ENCODE measurements around the gene MITD1.
A peak's percentile ranks its signal among the peaks of the same experiment; 100 is the strongest.
"Not testable (repeated sequence)": the region's sequence is repeated elsewhere in the genome, so short reads cannot be mapped to it uniquely, and the experiment has no call there.

MITD1 gene

DNA sequence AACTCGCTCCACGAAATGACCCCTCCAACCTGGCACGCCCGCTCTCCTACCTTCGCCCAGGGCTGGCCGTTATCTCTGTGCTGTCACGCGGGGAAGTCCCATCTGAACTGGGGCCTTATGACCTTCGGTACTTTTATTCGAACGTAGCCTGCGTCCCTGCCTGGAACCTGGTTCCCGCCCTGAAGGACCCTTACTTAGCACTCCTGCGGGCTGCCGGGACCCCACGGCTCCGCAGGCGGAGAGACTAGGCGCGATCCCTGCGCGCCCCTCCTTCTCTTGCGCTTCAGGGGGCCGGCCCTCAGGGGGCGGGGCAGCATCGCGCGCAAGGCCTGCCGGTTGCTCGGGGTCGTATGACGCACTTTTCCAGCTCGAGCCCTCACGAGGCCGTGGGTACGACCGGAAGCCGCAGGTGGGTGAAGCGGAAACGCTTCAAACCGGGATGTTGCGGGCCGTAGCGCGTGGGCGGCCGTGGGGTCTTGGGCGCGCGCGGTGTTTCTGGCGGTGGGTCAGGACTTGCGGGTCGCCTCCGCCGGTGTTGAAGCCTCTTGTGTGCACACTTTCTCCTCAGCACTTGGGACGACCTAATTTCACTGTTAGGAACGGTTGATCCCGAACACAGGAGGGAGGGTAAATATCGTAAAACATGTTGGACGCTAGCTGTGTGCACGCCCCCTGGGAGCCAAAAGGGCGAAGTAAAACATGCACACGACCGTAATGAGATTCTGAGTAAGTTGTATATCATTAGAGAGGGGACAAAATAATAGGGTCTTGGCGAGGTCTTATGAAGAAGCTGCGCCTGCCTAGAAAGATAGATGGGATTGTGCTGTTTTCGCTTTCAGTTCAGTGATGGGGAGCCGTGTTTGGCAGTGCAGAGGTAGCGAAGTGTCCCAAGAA, 26.0 kb downstream of the MITD1 start, which contains the start of the genes LIPT1 and TSGA10:
Gene LIPT1, plus strand, starts transcription at position 325 of the 894 bp plus-strand sequence. CDS start 6,991 bp downstream, outside the sequence.
Gene TSGA10, minus strand, starts transcription at position 300 of the 894 bp plus-strand sequence. CDS start 45,503 bp downstream, outside the sequence.
- DNase-seq (ENCODE audit: low read depth) = peak; percentile 88

DNA sequence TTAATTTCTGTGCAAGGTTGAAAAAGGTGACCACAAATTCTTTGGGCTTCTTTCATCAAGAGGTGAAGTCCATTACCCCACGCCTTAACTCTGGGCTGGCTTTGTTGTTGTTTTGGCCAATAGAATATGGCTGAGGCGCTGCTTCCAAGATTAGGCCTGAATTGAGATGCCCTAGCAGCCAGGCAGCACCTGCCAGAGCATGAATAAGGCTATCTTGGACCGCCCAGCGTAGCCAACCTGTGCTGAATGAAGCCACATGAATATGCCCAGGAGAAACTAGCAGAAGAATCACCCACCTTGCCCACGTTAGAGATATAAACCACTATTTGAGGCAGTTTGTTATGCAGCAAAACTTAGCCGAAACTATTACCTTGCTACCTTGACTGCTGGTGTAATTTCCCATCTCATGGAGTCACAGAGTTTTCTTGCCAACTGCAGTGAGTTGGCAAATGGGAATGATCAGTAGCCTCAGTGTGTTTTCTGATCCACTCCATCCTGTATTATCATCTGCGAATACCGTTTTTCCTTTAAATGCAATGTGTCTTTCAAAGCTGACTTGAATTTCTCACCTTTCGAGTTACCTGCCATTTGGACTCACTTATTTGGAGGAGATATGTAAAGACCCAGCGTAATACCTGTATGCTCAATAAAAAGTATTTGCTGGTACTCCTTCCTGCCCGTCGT, 26.8 kb downstream of the MITD1 start:
- no peak for DNase-seq (ENCODE audit: low read depth)

DNA sequence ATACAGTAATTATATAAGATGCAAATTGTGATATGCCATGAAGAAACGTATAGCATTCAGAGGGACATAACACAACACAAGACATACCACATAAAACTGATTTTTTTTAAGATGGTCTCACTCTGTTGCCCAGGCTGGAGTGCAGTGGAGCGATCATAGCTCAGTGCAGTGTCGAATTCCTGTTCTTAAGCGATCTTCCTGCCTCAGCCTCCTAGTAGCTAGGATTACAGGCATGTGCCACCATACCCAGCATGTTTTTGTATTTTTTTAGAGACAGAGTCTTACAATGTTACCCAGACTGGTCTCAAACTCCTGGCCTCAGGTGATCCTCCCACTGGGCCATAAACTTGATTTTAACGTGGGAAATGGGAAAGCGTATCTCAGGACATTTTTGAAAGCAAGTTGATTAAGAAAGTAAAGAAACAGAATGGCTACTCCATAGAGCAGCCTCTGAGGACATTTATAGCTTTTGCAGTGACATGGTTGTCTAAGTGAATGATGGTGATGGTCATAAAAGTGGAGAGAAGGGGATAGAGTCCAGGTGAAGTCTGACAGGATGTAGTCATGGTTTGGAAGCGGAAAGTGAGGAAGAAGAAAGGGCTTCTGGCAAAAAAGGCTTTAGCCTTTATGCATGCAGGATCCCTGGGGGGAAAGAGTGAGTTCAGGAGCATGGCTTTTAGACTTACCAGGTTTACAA, 28.5 kb downstream of the MITD1 start:
- no peak for DNase-seq (ENCODE audit: low read depth)

DNA sequence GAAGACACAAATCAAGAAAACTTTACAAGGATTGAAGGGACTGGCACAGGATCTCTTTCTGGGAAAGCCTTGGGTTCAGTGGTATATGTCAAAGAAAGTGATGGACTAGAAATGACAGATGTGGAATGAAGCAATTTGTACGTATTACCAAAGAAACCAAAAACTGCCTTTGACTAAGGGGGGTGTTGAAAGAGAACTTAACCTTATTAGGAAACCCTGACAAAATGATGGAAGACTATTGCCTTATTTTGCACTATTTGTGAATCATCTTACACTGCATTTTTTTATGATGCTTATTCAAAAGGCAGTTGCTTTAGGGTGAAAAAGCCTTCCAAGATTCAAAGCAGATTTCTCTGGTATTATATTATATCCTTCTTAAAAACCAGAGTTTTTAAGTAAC, 30.2 kb downstream of the MITD1 start:
- DNase-seq (ENCODE audit: low read depth) = no peak

DNA sequence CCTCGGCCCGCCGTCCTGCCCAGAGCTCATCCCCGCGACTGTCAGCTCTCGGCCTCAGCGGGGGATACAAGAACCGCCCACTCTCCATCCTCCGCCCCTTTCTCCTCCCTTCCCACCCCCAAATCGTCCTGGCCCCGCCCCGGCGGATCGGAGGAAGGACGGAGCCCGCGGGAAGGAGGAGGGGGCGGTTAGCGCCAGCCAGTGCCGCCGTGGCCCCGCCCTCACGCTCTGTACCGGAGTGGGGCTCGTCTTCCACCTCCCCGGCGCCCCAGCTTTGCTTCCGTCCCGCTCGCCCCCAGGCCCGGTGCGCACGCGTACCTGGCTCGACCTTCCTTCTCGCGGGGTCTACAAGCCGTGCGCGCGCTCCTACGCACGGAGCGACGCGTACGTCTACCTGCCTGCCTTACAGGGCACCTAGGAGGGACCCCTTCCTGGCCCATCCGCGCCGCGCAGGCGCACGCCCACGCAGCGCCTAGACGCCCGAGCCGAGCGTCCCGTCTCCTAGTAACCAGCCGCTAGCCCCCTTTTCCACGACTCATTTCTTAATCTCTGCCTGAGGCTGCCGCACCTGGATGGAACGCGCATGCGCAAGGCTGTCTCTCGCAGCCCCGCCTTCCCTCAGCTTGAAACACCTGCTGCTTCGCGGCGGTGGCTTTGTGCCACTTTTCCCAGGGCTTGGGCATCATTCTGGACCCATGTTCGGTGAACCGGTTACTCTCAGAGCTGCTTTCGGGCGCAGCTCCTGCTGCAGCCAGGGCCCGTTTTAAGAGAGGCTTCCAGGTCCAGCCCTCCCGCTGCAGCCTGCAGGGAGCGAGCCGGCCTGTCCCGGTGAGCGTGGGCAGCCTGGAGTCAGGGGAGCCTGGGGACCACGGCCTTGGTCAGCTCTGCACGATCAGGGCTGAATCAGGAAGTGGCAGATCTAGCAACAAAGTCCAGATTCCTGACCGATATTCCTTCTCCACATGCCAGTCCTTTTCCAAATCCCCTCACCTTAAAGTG, 39.4 kb downstream of the MITD1 start, which contains the start of gene C2orf15:
Gene C2orf15, plus strand, starts transcription at position 598 of the 999 bp plus-strand sequence. CDS start 8,852 bp downstream, outside the sequence.
- DNase-seq (ENCODE audit: low read depth) = peak; percentile 96

DNA sequence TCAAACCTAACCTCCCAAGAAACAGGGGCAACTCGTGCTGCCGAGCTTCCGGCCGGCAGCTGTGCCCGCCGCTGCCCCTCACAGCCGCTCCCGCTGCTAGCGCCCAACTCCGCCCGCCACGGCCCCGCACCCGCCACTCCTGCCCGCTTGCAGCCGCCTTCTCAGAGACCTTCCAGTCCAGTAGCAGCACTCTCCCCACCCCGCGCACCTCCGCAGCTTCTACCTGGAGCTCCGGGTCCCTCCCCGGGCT, 40.1 kb downstream of the MITD1 start:
- DNase-seq (ENCODE audit: low read depth) = no peak

DNA sequence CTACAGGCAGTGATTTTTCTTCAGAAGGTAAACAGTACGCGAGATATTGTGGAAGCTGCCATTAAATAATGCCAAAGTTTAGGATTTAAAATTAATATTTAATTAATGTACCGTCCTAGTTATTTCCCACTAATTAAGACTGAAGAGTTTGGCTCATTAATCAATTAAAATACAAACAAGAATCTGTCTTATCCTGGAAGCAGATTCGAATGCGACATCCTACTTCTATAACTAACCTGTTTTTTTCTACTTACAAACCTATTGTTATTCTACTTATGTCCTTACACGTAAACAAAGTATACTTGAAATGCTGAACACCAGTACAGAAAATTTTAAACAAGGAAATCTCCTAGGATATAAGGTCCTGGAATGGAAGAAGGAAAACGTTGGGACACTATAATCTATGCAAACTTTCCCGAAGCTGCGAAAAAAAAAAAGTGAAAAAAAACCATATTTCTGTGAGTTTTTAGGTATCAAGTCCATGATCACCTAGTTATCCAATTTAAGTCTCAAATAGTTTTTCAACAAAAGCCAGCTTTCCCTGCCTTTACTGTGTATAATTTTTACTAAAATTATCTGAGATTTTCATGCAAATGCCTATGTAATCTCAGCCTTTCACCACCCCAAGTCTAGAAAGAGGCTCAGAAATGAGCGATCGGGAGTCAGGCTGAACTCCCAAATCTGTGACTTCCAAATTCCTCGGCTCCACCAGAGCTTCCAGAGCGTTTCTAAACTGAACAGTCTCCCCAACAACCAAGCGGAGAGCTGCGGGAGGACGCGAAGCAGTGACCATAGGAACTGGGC, 40.6 kb downstream of the MITD1 start:
- no peak for DNase-seq (ENCODE audit: low read depth)

DNA sequence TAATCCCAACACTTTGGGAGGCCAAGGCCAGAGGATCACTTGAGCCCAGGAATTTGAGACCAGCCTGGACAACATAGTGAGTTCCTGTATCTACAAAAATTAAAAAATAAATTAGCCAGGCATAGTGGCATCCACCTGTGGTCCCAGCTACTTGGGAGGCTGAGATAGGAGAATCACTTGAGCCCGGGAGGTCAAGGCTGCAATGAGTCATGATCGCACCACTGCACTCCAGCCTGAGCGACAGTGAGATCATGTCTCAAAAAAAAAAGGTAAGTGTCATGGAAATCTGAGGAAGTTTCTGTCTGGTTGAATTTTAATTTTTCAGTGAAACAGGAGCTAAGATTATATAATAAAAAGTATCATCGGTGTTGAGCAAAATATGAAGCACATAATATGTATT, 41.9 kb downstream of the MITD1 start:
- DNase-seq (ENCODE audit: low read depth) = no peak

DNA sequence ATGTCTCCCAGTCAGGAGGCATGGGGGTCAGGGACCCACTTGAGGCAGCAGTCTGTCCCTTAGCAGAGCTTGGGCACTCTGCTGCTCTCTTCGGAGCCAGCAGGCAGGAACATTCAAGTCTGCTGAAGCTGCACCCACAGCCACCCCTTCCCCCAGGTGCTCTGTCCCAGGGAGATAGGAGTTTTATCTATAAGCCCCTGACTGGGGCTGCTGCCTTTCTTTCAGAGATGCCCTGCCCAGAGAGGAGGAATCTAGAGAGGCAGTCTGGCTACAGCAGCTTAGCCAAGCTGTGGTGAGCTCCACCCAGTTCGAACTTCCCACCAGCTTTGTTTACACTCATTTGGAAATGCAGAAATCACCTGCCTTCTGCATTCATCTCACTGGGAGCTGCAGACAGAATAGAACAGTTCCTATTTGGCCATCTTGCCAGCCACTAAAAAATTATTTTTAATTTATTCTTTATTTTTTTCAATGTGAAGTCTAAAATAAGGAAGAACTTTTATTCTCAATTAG, 45.8 kb downstream of the MITD1 start:
- DNase-seq (ENCODE audit: low read depth) = not testable (repeated sequence)

DNA sequence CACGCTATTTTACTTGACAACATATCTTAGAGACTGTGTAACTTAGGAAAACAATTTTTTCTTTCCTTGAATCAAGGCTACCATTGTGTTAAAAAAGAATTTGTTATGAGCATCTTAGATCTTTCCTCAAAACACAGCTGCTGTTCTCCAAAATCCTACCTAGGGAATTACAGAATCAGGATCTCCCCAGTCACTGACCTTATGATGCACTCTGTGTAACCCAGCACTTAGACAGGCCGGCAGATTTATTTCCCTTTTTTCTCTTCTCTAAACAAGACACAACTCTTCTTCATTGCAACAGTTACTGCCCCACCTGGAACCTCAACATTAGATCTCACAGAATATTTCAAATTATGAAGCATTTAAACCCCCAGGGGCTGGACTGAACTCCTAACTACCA, 52.9 kb downstream of the MITD1 start:
- no peak for DNase-seq (ENCODE audit: low read depth)
